ENCODE measurements around the gene FBXO3. TPM values are rescaled to one million over a fixed set of nuclear protein-coding genes. Genes with fewer than 3 reads are reported as not detected.

Gene FBXO3
- total RNA-seq, 2 donors from 2014 or later, result 20.1 to 22.2 TPM

DNA sequence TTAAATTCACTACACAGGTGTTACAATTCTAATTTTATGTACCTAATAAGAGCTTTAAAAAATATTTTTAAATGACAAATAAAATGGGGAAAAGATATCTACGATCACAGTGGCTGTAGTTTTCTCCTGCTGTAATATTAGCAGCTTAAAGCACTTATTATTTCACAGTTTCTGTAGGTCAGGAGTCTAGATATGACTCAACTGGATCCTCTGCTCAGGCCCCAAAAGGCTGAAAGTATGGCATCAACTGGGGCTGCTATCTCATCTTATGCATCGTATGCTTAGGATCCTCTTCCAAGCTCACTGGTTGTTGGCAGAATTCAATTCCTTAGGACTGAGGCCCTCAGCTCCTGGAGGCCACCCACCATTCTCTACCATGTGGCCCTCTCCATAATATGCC is 12.8 kb downstream of the FBXO3 start:
- DNase-seq, result no peak
- Mint-ChIP-seq H3K4me1 (ENCODE audit: low read depth) (peaks cover 7% of the 10 kb centered on the region), H3K9me3 (no peaks in the 10 kb centered on the region), H3K27me3 (ENCODE audit: low read depth) (no peaks in the 10 kb centered on the region), H3K27ac (no peak overlapping the region), H3K4me3 (no peak overlapping the region), H3K36me3 (ENCODE audit: insufficient read depth in 2 of 2) (peaks cover 12 to 29% of the 10 kb centered on the region in 2 donors)
- ATAC-seq (replicated peaks in 1 of 2), result no peak

- Mint-ChIP-seq H3K4me1 (ENCODE audit: low read depth) (peaks cover 11% of the 10 kb centered on the region), H3K27ac (no peak overlapping the region), H3K36me3 (ENCODE audit: insufficient read depth in 2 of 2) (peaks cover 0 to 1% of the 10 kb centered on the region in 2 donors), H3K4me3 (peak overlapping the region in 1 of 2 donors; percentile 12), H3K27me3 (ENCODE audit: low read depth) (no peaks in the 10 kb centered on the region), H3K9me3 (no peaks in the 10 kb centered on the region)
- peak in 1 of 2 donors; percentile 16 for DNase-seq
- ATAC-seq (replicated peaks in 1 of 2), result peak; percentile 94 to 97
These were observed 20.9 kb downstream of the FBXO3 start for GRCh38 chr11:33753304-33753967.

DNA sequence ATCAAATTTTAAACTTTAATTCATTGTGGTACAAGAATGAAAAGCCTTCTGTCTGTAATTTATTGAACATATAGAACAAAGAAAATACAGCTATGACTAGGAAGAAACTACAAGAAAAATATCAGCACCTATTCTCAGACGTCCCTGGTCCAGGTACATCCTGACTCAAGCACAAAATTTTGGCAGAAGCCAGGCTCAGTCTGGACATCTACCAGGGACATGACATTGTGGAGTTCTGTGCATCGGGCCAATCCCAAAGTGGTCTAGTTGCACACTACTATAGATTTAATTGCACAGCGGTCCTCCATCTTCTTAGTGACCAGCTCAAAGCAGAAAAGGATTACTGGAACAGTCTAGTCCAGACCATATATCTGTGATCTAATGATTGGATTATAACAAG is 22.4 kb downstream of the FBXO3 start:
- H3K36me3 Mint-ChIP-seq (ENCODE audit: insufficient read depth in 2 of 2), result peaks cover 0 to 1% of the 10 kb centered on the region in 2 donors
- ATAC-seq (replicated peaks in 1 of 2) (no peak), DNase-seq (no peak)
- peaks cover 11% of the 10 kb centered on the region for H3K4me1 Mint-ChIP-seq (ENCODE audit: low read depth)
- H3K9me3 Mint-ChIP-seq, result no peaks in the 10 kb centered on the region
- no peaks in the 10 kb centered on the region for H3K27me3 Mint-ChIP-seq (ENCODE audit: low read depth)
- H3K4me3 Mint-ChIP-seq, result no peak overlapping the region
- no peak overlapping the region for H3K27ac Mint-ChIP-seq

DNA sequence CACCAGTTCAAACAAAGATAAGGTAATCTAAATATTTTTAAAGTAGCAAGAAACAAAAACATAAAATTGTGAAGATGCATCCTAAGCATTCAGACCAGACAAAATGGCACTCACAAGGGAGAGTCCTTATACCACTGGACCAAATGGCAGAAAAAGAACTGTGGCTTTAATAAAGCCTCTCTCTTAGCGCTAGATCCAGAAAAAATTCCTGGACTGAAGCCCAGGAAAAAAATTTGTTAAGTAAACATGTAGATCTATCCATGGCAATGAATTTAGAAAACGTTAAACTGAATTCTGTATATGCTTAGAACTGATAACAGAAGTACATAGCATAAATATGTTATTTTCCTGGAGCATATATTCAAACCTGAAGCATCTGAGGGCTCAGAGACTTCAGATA is 26.3 kb downstream of the FBXO3 start:
- H3K9me3 Mint-ChIP-seq, result no peaks in the 10 kb centered on the region
- no peaks in the 10 kb centered on the region for H3K27me3 Mint-ChIP-seq (ENCODE audit: low read depth)
- H3K4me1 Mint-ChIP-seq (ENCODE audit: low read depth), result peaks cover 2% of the 10 kb centered on the region
- ATAC-seq (replicated peaks in 1 of 2) (no peak), DNase-seq (no peak)
- H3K36me3 Mint-ChIP-seq (ENCODE audit: insufficient read depth in 2 of 2), result peaks cover 0 to 2% of the 10 kb centered on the region in 2 donors
- H3K4me3 Mint-ChIP-seq, result no peak overlapping the region
- H3K27ac Mint-ChIP-seq, result no peak overlapping the region

DNA sequence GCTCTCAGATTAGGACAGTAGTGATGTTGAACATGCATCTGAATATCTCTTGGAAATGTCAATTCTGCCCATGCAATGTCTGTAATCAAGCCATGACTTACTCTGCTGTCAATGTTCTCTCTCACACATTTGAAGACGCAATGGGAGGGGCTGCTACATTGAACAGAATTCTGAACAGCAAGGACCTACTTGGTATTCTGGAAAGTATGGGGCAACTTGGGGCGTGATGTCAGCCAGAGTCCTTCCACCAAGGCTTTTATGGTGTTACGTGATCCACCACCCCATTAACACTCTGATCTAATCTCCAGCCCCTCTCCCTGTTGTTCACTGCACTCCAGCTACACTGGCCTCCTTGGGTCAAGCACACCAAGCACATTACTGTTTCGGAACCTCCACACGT is 31.0 kb downstream of the FBXO3 start:
- H3K27me3 Mint-ChIP-seq (ENCODE audit: low read depth), result peaks cover 7% of the 10 kb centered on the region
- no peak overlapping the region for H3K27ac Mint-ChIP-seq
- DNase-seq (no peak), ATAC-seq (replicated peaks in 1 of 2) (no peak)
- H3K4me3 Mint-ChIP-seq, result no peak overlapping the region
- peaks cover 13% of the 10 kb centered on the region for H3K4me1 Mint-ChIP-seq (ENCODE audit: low read depth)
- peaks cover 0 to 2% of the 10 kb centered on the region in 2 donors for H3K36me3 Mint-ChIP-seq (ENCODE audit: insufficient read depth in 2 of 2)
- no peaks in the 10 kb centered on the region for H3K9me3 Mint-ChIP-seq

DNA sequence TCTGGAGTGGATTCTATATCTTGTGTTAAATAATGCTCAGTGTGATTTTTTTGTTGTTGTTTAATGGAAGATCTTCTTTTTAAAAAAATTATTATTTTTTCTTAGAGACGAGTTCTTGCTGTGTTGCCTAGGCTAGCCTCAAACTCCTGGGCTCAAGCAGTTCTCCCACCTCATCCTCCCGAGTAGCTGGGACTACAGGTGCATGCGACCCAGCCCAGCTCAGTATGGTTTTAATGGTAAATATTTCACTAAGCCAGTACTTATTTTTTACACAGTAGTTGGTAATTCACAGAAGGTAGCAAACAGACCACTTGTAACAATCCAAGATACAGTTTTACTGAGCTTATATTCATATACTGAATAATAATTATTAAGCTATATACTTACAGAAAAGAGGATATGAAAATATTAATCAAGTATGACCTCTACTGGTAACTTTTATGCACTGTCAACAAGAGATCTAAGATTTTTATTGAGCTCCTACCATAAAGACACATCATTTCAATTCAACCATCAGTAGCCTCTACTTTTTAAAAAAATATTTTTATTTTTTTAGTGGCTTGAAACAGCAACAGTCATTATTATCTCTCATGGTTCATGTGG is 32.0 kb downstream of the FBXO3 start:
- ATAC-seq (replicated peaks in 1 of 2) (no peak), DNase-seq (no peak)
- Mint-ChIP-seq H3K36me3 (ENCODE audit: insufficient read depth in 2 of 2) (peaks cover 0 to 2% of the 10 kb centered on the region in 2 donors), H3K4me1 (ENCODE audit: low read depth) (peaks cover 14% of the 10 kb centered on the region), H3K4me3 (no peak overlapping the region), H3K27ac (no peak overlapping the region), H3K9me3 (no peaks in the 10 kb centered on the region), H3K27me3 (ENCODE audit: low read depth) (peaks cover 17% of the 10 kb centered on the region)

DNA sequence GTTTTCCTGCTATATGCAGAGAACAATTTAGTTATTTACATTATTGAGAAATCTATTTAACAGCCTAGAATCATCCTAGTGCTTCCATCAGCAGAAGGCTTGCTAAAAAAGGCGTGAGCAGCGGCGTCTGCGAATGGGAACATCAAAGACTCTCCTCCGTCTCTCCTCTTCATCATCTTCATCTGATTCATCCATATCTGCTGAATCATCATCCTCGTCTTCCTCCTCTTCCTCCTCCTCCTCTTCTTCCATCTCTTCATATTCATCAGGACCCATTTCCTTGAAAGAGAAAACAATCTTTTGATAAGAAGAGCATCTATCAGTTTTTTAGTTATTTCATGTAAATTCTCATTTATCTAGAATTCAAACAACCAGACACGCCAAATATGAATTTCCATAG is 32.5 kb downstream of the FBXO3 start:
- Mint-ChIP-seq H3K4me1 (ENCODE audit: low read depth) (peaks cover 18% of the 10 kb centered on the region), H3K27ac (no peak overlapping the region), H3K36me3 (ENCODE audit: insufficient read depth in 2 of 2) (peaks cover 0 to 2% of the 10 kb centered on the region in 2 donors), H3K9me3 (no peaks in the 10 kb centered on the region), H3K27me3 (ENCODE audit: low read depth) (peaks cover 22% of the 10 kb centered on the region), H3K4me3 (no peak overlapping the region)
- ATAC-seq (replicated peaks in 1 of 2) (no peak), DNase-seq (no peak)

GRCh38 chr11:33737362-33737821 is 36.9 kb downstream of the FBXO3 start:
- ATAC-seq (replicated peaks in 1 of 2), result no peak
- H3K27me3 Mint-ChIP-seq (ENCODE audit: low read depth), result peaks cover 47% of the 10 kb centered on the region

GRCh38 chr11:33736148-33736812 is 38.0 kb downstream of the FBXO3 start, which contains the start of gene CD59:
Gene CD59, minus strand, starts transcription at chr11:33736423. Its CDS starts 13,978 bp downstream, at chr11:33722445.
- no peaks in the 10 kb centered on the region for H3K9me3 Mint-ChIP-seq
- H3K36me3 Mint-ChIP-seq (ENCODE audit: insufficient read depth in 2 of 2), result peaks cover 0 to 9% of the 10 kb centered on the region in 2 donors
- H3K4me1 Mint-ChIP-seq (ENCODE audit: low read depth), result peaks cover 53% of the 10 kb centered on the region
- DNase-seq (peak; percentile 82 to 89), ATAC-seq (replicated peaks in 1 of 2) (peak; percentile 53 to 63)
- peaks cover 47% of the 10 kb centered on the region for H3K27me3 Mint-ChIP-seq (ENCODE audit: low read depth)
- H3K4me3 Mint-ChIP-seq, result peak within 1 kb of the TSS; percentile 85 to 92
- H3K27ac Mint-ChIP-seq, result peak within 1 kb of the TSS; percentile 78

More at GRCh38 chr11:33737362-33737821, 36.9 kb downstream of the FBXO3 start:
- Mint-ChIP-seq H3K4me3 (no peak overlapping the region), H3K9me3 (no peaks in the 10 kb centered on the region), H3K4me1 (ENCODE audit: low read depth) (peaks cover 50% of the 10 kb centered on the region), H3K36me3 (ENCODE audit: insufficient read depth in 2 of 2) (peaks cover 0 to 6% of the 10 kb centered on the region in 2 donors), H3K27ac (no peak overlapping the region)
- no peak for DNase-seq

GRCh38 chr11:33735271-33736147 is 38.8 kb downstream of the FBXO3 start:
- Mint-ChIP-seq H3K4me1 (ENCODE audit: low read depth) (peaks cover 59% of the 10 kb centered on the region), H3K36me3 (ENCODE audit: insufficient read depth in 2 of 2) (peaks cover 0 to 9% of the 10 kb centered on the region in 2 donors), H3K4me3 (peak overlapping the region; percentile 85 to 92), H3K27ac (peak overlapping the region; percentile 78), H3K9me3 (no peaks in the 10 kb centered on the region), H3K27me3 (ENCODE audit: low read depth) (peaks cover 47% of the 10 kb centered on the region)
- peak; percentile 54 to 60 for ATAC-seq (replicated peaks in 1 of 2)
- peak; percentile 62 to 63 for DNase-seq

DNA sequence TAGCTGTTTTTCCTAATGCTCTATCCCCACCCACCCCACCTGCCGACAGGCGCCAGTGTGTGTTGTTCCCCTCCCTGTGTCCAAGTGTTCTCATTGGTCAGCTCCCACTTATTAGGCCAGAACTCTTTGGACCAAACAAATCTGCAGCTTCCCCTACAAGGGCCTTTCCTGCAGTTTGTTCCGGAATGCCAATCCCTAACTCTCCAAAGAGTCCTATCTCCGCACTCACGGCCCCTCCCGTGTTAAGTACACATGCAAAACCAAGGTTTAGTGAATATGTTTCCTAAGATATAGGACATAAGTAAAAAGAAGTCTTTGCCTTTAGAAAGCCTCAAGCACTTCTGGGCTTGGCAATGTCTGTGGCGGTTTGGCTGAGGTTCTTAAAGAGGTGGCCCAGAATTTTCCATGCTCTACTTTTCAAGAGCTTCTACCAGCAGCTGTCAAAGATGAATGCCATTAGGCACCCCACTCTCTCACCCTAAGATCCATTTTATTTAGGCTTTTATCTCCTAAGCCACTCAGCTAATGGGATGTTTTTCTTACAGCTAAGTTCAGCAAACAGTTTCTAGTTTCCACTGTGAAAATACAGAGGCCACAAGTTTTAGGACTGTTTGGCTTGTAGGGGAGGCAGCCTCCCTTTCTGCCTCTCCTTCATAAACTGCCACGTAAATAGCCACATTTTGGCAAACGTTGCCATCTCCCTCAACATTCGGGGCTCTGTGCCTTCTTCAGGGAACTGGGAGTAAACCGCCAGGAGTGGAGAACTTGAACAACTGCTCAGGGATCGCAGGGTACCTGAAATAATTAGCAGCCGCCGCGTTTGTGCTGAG is 39.7 kb downstream of the FBXO3 start:
- Mint-ChIP-seq H3K4me1 (ENCODE audit: low read depth) (peaks cover 60% of the 10 kb centered on the region), H3K27me3 (ENCODE audit: low read depth) (peaks cover 47% of the 10 kb centered on the region), H3K9me3 (no peaks in the 10 kb centered on the region), H3K36me3 (ENCODE audit: insufficient read depth in 2 of 2) (peaks cover 0 to 9% of the 10 kb centered on the region in 2 donors), H3K27ac (peak overlapping the region; percentile 78), H3K4me3 (peak overlapping the region; percentile 85 to 92)
- DNase-seq (no peak), ATAC-seq (replicated peaks in 1 of 2) (no peak)

- ATAC-seq (replicated peaks in 1 of 2), result no peak
- Mint-ChIP-seq H3K4me1 (ENCODE audit: low read depth) (peaks cover 60% of the 10 kb centered on the region), H3K9me3 (no peaks in the 10 kb centered on the region), H3K27me3 (ENCODE audit: low read depth) (peaks cover 51% of the 10 kb centered on the region), H3K27ac (no peak overlapping the region), H3K4me3 (peak overlapping the region; percentile 85 to 92), H3K36me3 (ENCODE audit: insufficient read depth in 2 of 2) (peaks cover 3 to 9% of the 10 kb centered on the region in 2 donors)
- no peak for DNase-seq
These were observed 40.3 kb downstream of the FBXO3 start for GRCh38 chr11:33733980-33734379.

Data from activated T-cell treated with anti-CD3 and anti-CD28 coated beads, Interleukin-2, amount 50 U/mL, for 72 hours (primary cell).